ACHN (cell line): Measurements from ENCODE around the gene KCNQ5.

Experiments
- DNase-seq: peaks from one replicate; pipeline ENCODE4 v3.0.0-alpha.2; 2015
- in situ Hi-C: cut with HindIII; loops from 2 replicates; pipeline ENCODE4 v1.10.0; 2017; ENCODE audit warnings: low sequenced_read_pairs, low pct_ligation_motif_present, low pct_unique_long_range_greater_than_20kb

KCNQ5 gene

DNA sequence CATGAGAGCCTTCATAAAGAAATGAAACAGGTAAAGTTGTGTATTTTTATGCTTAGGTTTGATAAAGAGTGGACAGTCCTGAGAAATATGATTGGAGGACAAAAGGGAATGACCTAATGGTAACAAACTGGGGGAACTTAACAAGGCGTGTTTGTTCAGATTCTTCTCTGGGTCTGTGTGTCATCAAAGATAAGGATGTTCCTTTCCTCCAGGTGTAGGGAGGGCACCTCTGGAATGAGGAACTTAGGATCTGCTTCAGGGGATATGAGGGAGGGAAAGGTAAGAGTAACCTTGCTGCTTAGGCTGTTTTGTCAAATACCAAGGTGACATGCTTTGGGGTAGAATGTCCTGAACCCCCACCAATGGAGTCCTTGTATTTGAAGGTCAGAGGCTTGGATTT lies 291.9 kb downstream of the KCNQ5 start:
- in situ Hi-C loops, result no loop called here

DNA sequence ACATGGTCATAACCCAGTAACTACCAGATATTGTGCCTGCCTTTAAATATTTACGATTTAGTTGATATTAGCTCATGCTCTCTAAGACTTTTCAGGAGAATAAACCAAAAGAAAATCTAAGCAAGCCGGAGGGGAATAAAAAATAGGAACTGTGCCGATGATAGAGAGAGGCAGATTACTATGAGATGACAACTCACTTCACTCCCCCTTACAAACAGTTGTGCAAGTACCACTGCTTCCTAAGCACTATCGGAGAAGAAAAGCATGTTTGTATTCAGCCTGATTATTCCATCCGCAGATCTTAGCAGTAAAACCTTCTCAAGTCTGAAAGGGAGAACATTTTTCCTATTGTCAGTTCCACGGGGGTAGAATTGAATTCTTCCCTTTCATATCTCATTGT lies 294.4 kb downstream of the KCNQ5 start:
- DNase-seq, result no peak
- in situ Hi-C loops, result no loop called here

More for the DNA sequence above, 291.9 kb downstream of the KCNQ5 start:
- DNase-seq, result no peak

DNA sequence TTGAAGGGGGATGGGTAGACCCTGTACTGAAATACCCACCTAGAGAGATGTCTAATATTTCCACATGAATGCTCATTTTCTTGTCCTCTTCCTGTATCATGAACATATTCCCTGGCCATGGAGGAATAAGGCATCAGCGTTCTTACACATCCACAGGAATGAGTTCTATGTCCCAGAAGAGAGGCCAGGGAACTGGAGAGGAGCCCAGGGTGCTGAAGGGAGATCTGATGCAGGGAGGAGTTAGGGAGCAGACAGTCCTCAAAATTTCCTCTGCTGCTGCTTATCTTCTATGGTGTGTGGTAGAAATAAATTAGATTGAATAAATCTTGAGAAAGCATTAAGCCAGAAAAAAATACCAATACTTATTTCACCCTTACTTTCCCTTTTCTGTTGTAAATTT lies 295.0 kb downstream of the KCNQ5 start:
- no peak for DNase-seq
- in situ Hi-C loops, result no loop called here

DNA sequence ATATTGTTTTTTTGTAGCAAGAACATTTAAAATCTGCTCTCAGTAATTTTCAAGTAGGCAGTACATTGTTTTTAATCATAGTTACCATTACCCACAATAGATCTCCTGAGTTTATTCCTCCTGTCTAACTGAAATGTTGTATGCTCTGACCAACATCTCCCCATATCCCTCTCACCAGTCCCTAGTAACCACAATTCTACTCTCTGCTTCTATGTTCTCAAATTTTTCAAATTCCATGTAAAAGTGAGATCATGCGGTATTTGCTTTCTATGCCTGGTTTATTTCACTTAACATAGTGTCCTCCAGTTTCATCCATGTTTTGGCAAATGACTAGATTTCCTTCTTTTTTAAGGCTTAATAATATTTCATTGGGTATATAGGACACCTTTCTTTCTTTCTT lies 300.5 kb downstream of the KCNQ5 start:
- peak; percentile 8 for DNase-seq
- in situ Hi-C loops, result no loop called here

DNA sequence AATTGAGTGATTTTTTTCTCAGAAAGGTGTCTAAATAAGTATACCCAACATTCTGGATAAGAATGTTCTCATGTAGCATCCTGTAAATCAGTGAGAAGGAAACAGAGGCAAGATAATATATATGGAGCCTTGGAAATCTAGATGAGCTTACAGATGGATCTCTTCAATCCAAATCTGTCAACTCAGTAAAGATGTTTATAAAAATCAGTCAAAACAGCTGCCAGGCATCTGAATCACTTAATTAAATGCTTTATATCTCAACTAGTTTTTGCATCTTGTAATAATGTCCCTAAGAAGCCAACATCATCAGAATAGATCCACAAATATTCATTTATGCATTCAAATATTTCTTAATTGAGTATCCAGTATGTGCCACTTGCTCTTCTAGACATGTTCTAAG lies 303.3 kb downstream of the KCNQ5 start:
- in situ Hi-C loops, result no loop called here
- DNase-seq, result no peak

DNA sequence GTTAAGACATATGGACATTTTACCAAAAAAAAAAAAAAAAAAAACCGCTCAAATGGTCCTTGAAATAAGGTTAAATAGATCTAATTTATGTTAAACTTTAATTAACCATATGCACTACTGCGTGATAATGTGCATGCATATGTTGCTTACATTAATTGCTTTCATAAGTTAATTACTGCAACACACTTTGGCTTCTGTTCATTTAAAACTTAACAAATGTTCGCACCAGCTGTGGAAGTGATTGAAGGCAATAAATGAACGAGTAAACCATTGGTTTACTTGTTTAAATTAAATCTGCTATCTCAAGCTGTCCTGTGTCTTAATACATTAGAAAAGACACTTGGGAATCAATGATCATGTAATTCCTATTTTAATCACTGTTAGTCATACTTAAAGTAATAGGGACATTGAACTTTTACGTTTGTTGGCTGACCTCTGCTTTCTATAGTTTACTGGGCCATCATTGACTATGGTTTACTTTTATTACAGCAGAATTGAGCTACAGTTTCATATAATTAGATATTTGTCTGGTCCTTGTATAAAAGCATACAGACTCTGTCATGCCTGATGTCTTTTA lies 308.8 kb downstream of the KCNQ5 start:
- in situ Hi-C loops, result no loop called here
- no peak for DNase-seq

DNA sequence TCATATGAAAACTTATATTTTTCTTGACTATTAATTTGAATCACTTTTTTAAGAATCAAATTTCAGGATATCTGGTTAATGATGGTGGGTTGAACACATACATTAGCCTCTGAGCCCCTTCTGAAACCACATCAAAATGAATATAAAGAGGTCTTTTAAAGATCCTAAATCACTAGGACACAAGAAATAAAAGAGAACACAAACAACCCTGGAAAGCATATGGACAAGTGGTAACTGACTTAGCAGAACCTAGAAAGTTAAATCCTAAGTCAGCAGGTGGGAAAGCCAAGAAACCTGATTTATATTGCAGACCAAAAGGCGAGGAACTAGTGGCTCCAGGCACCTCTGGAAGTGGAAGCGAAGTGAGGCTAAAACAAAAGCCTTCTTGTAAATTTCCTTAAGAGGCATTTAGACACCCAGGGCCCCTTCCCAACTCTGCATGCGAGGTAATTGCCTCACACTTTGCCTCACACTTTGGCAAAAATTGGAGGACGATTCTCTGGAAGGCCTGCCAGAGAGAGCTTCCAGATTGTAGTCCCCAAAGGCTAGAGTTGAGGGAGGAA lies 309.5 kb downstream of the KCNQ5 start:
- in situ Hi-C loops, result no loop called here
- no peak for DNase-seq

DNA sequence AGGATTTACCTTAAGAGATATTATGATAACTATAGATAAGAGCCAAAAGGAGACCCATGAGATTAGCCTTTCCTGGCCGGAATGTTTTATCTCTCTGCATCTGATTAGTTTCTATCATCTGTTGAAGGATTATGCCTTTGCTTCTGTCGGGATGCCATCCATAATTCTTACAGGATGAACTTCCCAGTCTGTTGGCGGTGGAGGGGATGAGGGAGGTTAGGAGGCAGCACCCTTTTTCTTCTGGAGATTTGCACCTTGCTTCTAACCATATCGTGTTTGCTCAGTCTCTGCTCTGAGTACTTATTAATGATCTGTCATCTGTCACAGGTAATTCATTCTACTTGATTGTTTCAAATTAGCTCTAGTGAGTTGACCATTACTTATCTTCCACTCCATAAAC lies 311.4 kb downstream of the KCNQ5 start:
- DNase-seq, result no peak
- in situ Hi-C loops, result no loop called here

DNA sequence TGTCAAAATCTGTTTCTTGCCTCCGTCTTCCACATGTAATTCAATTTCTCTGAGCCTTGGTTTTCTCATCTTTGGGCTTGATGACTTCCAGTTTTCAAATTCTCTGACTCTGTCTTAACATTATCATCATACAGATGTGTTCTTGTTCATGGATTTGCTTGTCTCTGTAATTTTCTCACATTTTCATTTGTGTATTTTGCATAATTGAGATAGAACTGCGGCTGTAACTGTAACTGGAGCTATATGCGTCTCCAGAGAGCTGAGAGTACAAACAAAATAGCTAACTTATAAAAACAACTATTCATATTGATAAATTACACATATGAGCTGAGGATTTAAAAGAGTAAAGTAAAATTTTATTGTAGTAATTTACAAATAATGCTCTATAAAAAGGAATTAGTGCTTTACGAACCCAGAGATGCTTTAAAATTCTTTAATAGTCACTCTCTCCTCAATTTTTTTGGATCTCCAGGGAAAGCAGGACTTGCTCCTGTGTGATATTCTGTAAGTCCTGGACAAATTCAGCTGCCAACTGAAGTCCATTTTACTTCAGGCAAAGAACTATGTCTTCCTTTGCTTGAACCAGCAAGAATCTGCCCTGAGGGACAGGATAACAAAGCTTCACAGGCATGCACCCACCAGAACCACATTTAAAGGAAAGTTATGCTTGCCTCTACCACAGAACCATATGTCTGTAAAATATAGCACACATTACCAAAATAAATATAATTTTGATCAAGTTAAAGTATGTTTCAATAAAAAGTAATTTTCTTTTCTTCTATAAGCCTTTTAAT lies 315.1 kb downstream of the KCNQ5 start:
- in situ Hi-C loops, result no loop called here

DNA sequence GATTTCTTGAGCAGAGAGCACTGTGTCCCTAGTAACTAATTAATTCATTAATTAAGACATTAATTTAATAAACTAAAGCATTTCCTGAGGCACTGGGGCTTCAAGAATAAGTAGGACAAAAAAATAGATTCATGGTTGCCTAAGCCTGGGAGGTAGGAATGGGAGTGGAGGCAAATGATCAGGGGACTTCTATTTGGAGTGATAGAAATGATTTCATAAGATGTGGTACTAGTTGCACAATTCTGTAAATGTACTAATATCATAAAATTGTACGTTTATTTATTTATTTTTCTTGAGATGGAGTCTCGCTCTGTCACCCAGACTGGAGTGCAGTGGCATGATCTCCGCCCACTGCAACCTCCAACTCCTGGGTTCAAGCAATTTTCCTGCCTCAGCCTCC lies 316.2 kb downstream of the KCNQ5 start:
- in situ Hi-C loops, result no loop called here
- DNase-seq, result no peak

More for the DNA sequence above, 315.1 kb downstream of the KCNQ5 start:
- DNase-seq, result no peak

DNA sequence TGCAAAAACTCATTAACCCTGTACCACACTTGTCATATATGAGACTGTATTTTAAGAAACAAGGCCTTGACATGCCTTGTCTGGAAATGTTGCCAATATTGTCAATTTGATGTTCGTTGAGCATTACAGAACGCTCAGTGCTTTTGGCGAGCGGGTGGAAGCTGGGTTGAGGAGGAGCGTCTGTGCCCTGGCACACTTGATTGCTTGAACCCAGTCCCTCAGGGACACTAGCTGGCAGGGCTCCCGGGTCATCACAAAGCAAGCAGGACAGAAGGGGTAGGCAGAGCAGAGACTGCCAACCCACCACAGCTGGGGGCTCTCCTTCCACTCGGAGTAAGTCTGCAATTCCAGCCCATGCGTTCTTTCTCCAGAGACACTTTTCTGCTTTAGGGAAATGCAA lies 317.1 kb downstream of the KCNQ5 start:
- in situ Hi-C loops, result no loop called here
- no peak for DNase-seq

DNA sequence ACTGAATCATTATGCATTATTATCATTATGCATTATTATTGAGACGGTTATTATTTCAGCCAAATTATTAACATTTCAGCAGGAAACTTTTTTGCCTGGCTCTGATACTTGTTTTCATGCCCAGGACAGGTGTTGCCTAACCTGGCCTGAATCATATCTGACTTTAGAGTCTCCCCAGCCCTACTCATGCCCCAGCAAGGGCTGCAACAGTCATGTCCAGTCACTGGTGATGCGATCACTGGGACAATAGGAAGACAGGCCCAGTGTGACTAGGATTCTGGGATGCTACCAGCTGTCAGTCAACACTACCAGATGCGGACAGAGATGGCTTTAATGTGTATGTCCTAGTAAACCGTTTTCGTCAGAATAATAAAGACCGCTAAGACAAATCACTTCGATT lies 318.4 kb downstream of the KCNQ5 start:
- DNase-seq, result no peak
- in situ Hi-C loops, result no loop called here

DNA sequence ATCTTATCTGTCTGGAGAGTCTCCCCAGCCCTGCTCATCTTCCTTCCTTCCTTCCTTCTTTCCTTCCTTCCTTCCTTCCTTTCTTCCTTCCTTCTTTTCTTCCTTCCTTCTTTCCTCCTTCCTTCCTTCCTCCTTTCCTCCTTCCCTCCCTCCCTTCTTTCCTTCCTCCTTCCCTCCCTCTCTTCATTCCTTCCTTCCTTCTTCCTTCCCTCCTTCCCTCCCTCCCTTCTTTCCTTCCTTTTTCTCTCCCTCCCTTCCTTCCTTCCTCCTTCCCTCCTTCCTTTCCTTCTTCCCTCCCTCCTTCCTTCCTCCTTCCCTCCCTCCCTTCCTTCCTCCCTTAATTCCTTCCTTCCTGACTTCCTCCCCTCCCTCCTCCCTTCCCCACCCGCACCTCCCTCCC lies 319.4 kb downstream of the KCNQ5 start:
- in situ Hi-C loops, result no loop called here
- DNase-seq, result no peak

DNA sequence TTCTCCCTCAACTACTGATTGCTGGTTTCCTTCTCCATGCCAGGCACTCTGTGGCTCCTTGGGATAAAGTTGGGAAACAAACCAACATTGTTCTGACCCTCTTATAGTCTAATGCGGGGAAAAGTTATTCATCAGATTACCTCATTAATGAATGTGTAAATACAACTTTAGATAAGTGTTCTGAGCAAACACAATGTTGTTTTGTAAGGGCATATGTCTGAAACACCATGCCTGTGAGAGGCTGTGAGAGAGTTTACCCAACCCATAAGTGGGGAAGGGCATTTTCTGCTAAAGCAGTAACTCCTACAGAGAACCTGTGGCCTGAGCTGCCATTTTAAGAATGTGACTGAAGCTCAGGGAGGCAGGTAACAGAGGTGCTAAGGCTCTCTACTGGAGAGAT lies 319.9 kb downstream of the KCNQ5 start:
- in situ Hi-C loops, result no loop called here
- DNase-seq, result no peak

DNA sequence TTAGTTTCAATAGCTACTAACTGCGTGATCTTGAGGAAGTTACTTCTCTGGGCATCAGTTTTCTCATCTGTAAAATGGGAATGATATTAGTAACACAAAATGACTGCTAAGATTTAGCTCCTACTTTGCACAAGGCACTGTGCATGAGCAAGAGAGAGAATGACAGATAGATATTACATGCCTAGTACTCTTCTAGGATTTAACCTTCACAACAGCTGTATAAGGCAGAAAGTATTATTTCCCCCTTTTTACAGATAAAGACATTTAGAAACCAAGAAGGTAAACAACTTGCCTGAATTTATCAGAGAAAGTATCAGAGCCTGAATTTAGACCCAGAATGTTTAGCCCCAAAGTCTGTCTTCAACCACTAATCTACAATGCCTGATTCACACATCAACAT lies 321.8 kb downstream of the KCNQ5 start:
- DNase-seq, result no peak
- in situ Hi-C loops, result no loop called here

DNA sequence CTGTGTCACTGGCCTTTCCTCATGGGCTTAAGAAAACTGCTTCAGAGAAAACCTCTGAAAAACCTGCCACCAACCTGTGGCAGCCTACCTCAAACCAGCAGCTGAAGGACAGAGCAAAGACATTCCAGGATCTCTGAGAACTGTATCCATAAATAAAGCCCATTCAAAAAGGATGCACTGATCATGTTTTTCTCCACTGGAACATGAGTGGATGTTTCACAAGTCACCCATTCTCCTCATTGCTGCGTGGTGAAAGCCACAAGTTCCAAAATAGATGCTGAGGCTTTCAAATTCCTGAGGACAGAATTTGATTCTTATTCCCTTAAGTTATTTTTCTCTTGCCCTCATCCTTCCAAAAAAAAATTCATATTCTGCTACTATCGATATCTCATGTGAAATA lies 322.8 kb downstream of the KCNQ5 start:
- in situ Hi-C loops, result no loop called here
- DNase-seq, result no peak

DNA sequence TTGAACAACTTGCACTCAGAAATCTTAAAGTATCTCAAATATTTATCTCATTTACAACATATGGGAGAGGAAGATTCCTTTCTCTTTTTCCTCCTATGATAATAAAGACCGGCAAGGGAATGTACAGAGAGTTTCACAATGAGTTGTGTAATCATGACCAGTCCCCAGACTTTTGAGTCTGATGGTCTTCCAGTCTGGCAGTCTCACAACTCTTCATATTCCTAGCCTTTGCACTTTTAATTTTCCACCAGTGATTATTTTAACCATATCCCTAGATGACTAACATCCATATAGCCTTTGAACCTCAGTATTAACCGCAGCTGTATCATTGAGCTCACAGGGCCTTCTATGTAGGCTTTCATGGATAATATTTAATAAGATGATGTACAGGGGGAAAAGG lies 324.9 kb downstream of the KCNQ5 start:
- in situ Hi-C loops, result no loop called here
- no peak for DNase-seq

DNA sequence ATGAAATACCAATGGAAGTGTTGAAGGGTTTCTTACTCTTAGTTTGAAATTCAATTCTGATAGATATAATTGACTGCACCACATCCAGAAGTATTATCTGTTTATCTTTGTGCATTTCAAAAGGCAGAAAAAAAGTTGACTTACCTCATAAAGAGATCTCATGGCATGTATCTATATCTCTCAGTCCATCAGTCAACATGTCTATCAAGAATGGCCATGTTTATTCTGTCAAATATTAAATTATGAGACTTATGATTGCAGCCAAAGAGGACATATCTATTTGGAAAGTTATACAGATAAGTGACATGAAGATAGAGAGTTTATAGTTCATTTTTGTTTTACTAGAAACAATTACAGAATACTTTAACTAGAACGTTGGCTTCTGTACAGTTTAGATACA lies 325.7 kb downstream of the KCNQ5 start:
- in situ Hi-C loops, result no loop called here
- DNase-seq, result no peak

DNA sequence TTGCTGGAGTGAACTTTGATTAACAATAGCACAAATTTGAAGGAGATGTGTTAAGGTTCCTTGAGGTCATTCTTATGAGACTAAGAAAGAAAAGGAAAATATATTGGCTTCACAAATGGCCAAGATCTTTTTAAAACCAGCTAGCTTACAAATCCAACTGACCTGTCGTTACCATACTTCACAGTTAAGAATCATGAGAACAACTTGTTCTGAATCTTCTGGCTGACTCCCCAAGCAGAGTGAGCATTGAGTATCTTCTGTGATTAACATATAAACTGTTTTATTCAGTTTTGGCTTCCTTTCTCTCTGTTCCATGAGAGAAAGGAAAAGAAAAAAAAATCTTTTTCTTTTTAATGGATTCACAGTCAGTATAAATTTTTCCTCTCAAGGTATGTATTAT lies 326.3 kb downstream of the KCNQ5 start:
- no peak for DNase-seq
- in situ Hi-C loops, result no loop called here
